ENCODE results near the gene ERVFRD-1.
"Not testable (repeated sequence)": the region's sequence is repeated elsewhere in the genome, so short reads cannot be mapped to it uniquely, and the experiment has no call there.

The ERVFRD-1 gene

DNA sequence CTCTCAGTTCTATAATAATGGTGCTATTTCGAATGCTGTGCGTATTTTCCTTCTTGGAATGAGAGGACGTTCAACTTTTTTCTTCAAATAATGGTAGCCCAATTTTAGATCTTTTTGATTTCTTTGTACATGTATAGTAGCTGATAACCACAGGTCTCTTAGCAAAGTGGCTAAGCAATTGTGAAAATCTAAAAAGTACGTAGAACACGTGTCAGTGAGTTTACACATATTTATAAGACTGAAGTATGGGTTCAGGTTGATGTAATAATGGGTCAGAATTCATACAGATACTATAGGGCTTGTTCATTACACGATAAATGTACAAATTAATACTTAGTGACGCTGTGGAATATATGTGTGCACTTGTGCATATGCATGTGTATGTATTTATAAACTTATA is 16.6 kb downstream of the ERVFRD-1 start:
- peak overlapping the region; percentile 100 for H3K4me3 ChIP-seq (ENCODE audit: low read depth, low read length)
- POLR2A ChIA-PET: no interaction called here
- CTCF ChIA-PET: interaction anchor here (0.7 to 2.9 kb wide), 10 partner anchors 9 to 403 kb away, joined by 3 to 22 read pairs (median 6); no protein-coding TSS in a partner anchor
- no peak for DNase-seq (ENCODE audit: low read depth, low spot score)
- no peak for TF ChIP-seq CTCF (IDR thresholded peaks at IDR 0.05; ENCODE audit: insufficient read depth, low read length, missing control alignments)

DNA sequence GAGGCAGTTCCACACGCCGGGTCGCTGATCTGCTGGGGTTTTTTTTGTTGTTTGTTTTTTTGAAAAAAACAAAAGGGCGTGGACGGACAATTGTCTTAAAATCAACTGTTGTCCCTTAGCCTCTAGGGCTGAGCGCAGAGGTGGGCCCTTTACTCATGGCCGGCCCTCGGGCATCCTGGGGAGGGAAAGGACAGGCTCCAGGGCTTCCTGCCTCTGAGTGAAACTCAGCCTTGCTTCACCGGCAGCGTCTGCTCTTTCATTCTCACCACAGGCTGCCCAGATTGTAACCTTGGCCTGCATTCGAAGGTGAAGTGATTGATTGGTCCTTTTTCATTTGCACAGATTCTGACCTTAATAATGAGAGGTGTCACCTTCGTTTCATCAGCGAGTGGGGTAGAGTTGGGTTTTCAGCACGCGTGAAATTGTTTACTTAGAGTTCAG is 17.1 kb downstream of the ERVFRD-1 start:
- CTCF ChIA-PET: interaction anchor here (0.7 to 2.9 kb wide), 7 partner anchors 9 to 404 kb away, joined by 3 to 22 read pairs (median 4); no protein-coding TSS in a partner anchor
- no peak for TF ChIP-seq CTCF (IDR thresholded peaks at IDR 0.05; ENCODE audit: insufficient read depth, low read length, missing control alignments)
- no peak for DNase-seq (ENCODE audit: low read depth, low spot score)
- POLR2A ChIA-PET: no interaction called here
- H3K4me3 ChIP-seq (ENCODE audit: low read depth, low read length): peak overlapping the region; percentile 100

- TF ChIP-seq CTCF (IDR thresholded peaks at IDR 0.05; ENCODE audit: insufficient read depth, low read length, missing control alignments): peak; percentile 52
- peak within 1 kb of the TSS; percentile 100 for H3K4me3 ChIP-seq (ENCODE audit: low read depth, low read length)
- ChIA-PET CTCF (interaction anchor here (0.5 to 1.8 kb wide), 6 partner anchors 10 to 402 kb away, joined by 3 to 7 read pairs (median 4); no protein-coding TSS in a partner anchor), POLR2A (interaction anchor here (0.6 to 1.5 kb wide), 2 partner anchors 139 to 403 kb away, joined by 3 read pairs; no protein-coding TSS in a partner anchor)
- peak; percentile 89 for DNase-seq (ENCODE audit: low read depth, low spot score)
These were observed 17.7 kb downstream of the ERVFRD-1 start, which contains the start of gene SMIM13 for GRCh38 chr6:11093626-11094410. Gene SMIM13, plus strand, starts transcription at chr6:11093834. Its CDS starts 480 bp downstream, at chr6:11094314.

DNA sequence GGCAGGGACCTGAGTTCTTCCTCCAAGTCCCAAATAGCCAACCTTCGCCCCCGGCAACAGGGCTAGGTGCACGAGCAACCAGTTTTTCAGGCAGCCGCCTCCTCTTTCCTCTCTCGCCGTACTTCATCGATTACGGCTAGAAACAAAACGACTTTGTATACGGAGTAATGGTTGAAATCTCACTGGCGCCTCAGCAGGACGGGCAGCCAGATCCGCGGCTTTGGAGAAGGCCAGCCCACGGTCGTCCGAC is 18.2 kb downstream of the ERVFRD-1 start:
- TF ChIP-seq CTCF (IDR thresholded peaks at IDR 0.05; ENCODE audit: insufficient read depth, low read length, missing control alignments): no peak
- H3K4me3 ChIP-seq (ENCODE audit: low read depth, low read length): peak overlapping the region; percentile 100
- DNase-seq (ENCODE audit: low read depth, low spot score): no peak
- CTCF ChIA-PET: interaction anchor here (0.5 to 1.6 kb wide), 5 partner anchors 12 to 402 kb away, joined by 3 to 5 read pairs (median 4); no protein-coding TSS in a partner anchor
- POLR2A ChIA-PET: interaction anchor here (0.6 to 1.5 kb wide), 2 partner anchors 138 to 403 kb away, joined by 3 read pairs; no protein-coding TSS in a partner anchor

GRCh38 chr6:11092668-11093375 is 18.7 kb downstream of the ERVFRD-1 start:
- DNase-seq (ENCODE audit: low read depth, low spot score): no peak
- ChIA-PET POLR2A (interaction anchor here (0.6 to 1.5 kb wide), 2 partner anchors 138 to 404 kb away, joined by 3 read pairs; no protein-coding TSS in a partner anchor), CTCF (interaction anchor here (0.5 to 1.6 kb wide), 5 partner anchors 13 to 403 kb away, joined by 3 to 5 read pairs (median 4); no protein-coding TSS in a partner anchor)
- peak overlapping the region; percentile 100 for H3K4me3 ChIP-seq (ENCODE audit: low read depth, low read length)
- no peak for TF ChIP-seq CTCF (IDR thresholded peaks at IDR 0.05; ENCODE audit: insufficient read depth, low read length, missing control alignments)

DNA sequence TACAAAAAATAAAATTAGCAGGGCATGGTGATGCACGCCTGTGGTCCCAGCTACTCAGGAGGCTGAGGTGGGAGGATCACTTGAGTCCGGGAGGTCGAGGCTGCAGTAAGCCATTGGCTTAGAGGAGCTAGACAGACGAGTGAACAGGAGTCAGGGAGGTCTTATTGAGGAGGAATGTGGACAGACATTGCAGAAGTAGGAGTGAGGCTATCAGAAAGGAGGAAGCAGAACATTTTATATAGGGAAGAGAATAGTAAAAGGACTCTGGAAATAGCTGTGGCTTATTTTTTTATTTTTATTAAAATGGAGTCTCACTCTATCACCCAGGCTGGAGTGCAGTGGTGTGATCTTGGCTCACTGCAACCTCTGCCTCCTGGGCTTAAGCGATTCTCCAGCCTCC is 20.4 kb downstream of the ERVFRD-1 start:
- H3K4me3 ChIP-seq (ENCODE audit: low read depth, low read length); DNase-seq (ENCODE audit: low read depth, low spot score); POLR2A ChIA-PET: not testable (repeated sequence)
- CTCF ChIA-PET: interaction anchor here (1.8 kb wide), 1 partner anchor 405 kb away, joined by 9 read pairs; no protein-coding TSS in a partner anchor

Data from AG04449 (cell line).